Measurements from ENCODE around the gene KCNH1.

The KCNH1 gene

DNA sequence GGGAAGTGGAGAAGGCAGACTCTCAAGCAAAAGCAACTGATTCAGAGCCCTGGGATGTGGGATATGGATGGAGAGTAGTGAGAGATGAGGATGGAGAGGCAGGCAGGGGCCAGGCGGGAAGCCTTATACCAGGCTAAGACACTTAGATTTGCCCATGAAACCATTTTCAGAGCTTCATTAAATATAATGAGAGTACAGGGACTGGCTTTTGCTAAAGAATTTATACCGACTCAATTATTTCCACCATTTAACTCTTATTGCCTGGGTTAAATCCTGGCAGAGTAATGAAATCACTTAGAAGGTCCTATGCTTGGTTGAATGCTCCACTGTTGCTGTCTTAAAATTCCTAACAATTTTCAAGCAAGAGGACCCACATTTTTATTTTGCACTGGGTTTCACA is 311.7 kb downstream of the KCNH1 start:
- TF ChIP-seq, protein P1, sequence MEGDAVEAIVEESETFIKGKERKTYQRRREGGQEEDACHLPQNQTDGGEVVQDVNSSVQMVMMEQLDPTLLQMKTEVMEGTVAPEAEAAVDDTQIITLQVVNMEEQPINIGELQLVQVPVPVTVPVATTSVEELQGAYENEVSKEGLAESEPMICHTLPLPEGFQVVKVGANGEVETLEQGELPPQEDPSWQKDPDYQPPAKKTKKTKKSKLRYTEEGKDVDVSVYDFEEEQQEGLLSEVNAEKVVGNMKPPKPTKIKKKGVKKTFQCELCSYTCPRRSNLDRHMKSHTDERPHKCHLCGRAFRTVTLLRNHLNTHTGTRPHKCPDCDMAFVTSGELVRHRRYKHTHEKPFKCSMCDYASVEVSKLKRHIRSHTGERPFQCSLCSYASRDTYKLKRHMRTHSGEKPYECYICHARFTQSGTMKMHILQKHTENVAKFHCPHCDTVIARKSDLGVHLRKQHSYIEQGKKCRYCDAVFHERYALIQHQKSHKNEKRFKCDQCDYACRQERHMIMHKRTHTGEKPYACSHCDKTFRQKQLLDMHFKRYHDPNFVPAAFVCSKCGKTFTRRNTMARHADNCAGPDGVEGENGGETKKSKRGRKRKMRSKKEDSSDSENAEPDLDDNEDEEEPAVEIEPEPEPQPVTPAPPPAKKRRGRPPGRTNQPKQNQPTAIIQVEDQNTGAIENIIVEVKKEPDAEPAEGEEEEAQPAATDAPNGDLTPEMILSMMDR (IDR thresholded peaks at IDR 0.05) = no peak

DNA sequence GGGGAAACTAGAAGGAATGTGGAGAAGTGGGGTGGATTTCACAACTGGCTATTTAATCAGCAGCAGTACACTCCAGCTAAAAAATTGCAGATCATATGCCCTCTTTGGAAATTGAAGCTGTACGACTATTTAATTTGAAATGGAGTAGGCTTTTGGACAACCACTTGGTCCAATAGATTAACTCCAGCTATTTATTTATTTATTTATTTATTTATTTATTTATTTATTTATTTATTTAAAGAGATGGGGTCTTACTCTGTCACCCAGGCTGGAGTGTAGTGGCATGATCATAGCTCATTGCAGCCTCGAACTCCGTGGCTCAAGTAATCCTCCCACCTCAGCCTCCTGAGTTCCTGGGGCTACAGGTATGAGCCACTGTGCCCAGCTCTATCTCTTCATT is 312.3 kb downstream of the KCNH1 start:
- TF ChIP-seq, protein P1 (IDR thresholded peaks at IDR 0.05) = no peak

DNA sequence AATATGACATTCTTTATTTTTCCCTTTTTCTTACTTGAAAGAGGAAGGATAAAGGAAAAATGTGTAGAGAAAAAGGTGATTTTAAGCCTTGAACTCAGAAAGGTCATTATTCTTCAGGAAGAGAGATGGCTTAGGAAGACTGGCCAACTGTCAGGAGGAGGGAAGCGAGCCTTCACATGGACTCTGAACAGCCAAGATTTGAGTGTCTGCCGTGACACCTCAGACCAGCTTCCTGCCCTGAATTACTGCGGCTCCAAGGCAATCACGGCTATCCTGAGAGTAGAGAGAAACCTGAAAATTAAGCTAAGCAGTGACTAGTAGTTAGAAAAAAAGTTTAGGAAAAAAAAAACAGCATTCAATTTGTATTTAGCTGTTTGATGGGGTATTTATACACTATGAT is 314.7 kb downstream of the KCNH1 start:
- TF ChIP-seq, protein P1 (IDR thresholded peaks at IDR 0.05) = no peak

DNA sequence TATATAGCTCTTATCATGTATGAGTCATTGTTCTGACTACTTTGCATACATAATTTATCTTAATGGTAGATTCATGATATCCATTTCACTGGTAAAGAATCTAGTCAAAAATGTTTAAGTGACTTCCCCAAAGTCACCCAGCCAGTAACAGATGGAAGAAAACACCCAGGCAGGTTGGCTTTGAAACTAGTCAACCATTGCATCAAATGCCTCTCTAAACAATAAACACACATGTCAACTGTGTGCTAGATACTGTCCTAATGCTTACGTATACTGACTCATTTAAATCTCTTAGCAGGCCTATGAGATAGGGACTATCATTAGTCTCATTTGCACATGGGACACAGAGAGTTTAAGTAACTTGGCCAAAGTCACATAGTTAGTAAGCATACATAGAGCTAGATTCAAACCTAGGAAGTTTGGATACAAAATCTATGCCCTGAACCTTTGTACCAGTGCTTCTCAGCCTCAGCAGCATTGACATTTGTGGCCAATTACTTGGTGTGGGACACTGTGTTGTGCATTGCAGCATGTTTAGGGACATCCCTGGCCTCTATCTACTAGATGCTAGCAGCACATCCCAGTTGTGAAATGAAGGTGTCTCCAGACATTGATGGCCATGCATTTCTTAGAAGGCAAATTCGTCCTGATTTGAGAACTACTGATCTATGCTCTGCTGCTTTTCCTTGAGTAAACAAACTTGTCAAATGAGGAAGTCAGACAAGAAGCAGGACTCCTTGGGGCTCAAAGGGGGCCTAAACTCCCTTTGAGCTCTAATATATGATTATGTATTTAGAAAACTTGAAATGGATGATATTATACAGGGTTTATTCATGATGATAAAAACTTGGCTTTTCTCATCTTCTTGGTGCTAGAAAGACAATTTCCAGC is 316.3 kb downstream of the KCNH1 start:
- TF ChIP-seq, protein P1 (IDR thresholded peaks at IDR 0.05) = no peak

DNA sequence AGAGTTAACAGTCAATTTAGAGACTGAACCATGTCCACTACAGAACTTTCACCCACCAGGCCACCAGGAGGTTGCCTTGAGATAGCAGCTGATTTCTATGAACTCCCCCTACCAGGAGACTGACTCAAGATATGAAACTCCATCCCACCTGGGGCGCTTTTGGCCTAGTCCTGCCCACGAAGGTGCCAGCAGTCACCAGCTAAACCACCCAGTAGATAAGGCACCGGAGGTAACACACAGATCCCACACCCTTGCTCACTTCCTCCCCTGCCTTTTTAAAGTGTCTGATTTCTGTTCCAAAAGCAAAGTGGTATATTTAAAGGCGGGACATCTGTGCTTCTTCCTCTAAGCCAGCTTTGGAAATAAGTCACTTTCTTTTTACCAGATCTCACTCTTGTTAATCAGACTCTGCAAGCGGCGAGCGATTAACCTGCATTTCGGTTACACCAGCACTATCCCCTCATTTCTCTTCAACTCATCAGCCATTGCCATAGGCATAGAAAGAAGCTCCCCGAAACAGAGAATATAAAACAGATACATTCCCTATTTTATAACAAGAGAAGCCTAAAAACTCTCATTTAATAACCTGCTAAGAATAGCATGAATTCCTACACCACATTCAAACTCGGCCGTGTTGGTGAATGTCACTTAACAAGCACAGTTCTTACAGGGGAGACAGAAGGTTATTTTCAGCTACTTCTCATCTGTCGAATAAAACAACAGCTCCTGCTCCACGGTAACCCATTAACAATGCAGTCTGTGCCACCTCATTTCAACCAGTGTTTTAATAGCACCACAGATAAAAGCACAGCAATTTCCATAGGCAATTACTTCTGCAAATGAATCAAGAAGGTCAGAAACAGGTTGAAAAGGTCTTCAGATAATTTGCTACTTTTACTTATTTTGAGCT is 318.1 kb downstream of the KCNH1 start:
- TF ChIP-seq, protein P1 (IDR thresholded peaks at IDR 0.05) = no peak

DNA sequence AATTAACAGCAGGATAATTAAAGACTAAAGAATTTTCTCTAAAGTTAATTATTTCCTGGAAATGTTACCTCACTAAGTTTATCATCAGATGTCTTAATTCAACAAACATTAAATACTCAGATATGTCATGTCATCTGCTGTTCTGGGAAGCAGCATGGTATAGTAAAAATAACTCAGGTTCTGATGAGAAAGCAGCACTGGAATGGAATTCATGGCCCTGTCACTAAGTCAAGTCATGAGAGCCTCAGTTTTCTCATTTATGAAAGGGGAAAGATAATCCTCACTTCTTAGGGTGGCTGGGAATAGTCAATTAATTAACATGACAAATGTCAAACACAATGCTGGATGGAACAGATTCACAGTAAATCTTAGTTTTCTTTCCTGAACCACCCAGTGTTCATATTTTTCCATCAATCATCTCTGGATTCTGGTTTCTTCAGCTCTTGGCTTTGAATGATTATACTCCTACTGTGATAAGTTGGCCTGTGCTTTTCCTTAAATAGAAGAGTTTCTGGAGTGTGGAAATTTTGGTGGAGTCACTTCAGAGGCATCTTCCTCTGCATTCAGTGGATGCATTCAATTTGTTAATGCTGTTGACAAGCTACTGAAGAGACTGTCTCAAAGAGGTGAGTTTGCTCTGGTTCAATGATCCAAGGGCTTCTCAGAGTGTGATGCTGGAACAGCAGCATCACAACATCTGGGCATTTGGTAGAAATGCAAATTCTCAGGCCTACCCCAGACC is 319.4 kb downstream of the KCNH1 start:
- TF ChIP-seq, protein P1 (IDR thresholded peaks at IDR 0.05) = no peak

DNA sequence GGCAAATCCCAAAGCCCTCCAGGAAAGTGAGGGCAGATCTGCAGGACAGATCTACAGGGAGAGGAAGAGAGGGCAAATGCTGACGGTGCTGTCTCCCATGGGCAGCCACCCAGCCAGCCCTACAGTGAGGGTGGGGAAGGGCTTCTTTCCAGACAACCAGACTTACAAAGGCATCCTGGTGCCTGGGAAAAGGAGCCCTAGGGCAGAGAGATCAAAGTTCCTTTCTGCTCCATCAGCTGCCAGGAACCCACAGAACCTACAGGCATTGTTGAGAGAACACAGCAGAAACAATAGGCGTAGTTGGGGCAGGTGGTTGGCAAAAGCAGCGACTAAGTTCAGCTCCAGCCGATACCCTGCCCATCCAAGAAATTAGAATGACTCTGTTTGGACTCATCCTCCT is 332.4 kb downstream of the KCNH1 start:
- TF ChIP-seq, protein P1 (IDR thresholded peaks at IDR 0.05) = no peak
